Heart left ventricle (tissue), 13 donors: ENCODE measurements around the gene GLRX3.

Experiments used
- CTCF ChIP-seq, 12 donors: fragments of 200-600 bp; sonication (generic) in 4 of 12; IDR thresholded peaks; one replicate each; pipeline versions ENCODE4 v1.5.0 to v1.8.0; 2018 to 2022; ENCODE audit warnings: antibody characterized with exemption in 12 of 12, mild to moderate bottlenecking in 5 of 12
- POLR2A ChIP-seq, 2 donors: fragments of 450-650 bp; IDR thresholded peaks; one replicate each; pipeline ENCODE4 v1.6.1; 2017; ENCODE audit warnings: antibody characterized with exemption in 2 of 2, mild to moderate bottlenecking in 2 of 2, moderate library complexity in 2 of 2
- donor health status: ischemic (EF 13 %, LVEDD 7.1; RV severe dilation, severe dysfunction).
- donor health status: DM: no; HTN: yes; CAD: no.
- donor health status: DM: no; HTN: no; CAD: no.
- donor health status: ischemic (EF 25% LVEDD 6.9; RV normal size, moderate dysfunction).
- donor health status: ischemic (EF 25% LVEDD 5.7; RV mildly dilated, moderate dysfunction).
- donor health status: ischemic (EF 35%, LVEDD 5.7; RV mildly dilated, moderate dysfunction).
- donor health status: nonischemic (EF 11% LVEDD 7.7; RV severe dilation, severe dysfunction).
- donor health status: DM: yes; HTN: yes; CAD: no.
- donor health status: PGD.
- donor health status: ischemic (EF 29% LVEDD 5.4; RV normal size, mild dysfunction).
- donor health status: nonischemic (EF 23%, LVEDD 6.1; RV moderate dilation, normal function).

GRCh38 chr10:130220251-130221185 is 84.3 kb downstream of the GLRX3 start:
- no peak for TF ChIP-seq CTCF (IDR thresholded peaks at IDR 0.05)
- no peak for TF ChIP-seq POLR2A (IDR thresholded peaks at IDR 0.05)
